Measurements from ENCODE around the gene MLC1.

Gene MLC1

DNA sequence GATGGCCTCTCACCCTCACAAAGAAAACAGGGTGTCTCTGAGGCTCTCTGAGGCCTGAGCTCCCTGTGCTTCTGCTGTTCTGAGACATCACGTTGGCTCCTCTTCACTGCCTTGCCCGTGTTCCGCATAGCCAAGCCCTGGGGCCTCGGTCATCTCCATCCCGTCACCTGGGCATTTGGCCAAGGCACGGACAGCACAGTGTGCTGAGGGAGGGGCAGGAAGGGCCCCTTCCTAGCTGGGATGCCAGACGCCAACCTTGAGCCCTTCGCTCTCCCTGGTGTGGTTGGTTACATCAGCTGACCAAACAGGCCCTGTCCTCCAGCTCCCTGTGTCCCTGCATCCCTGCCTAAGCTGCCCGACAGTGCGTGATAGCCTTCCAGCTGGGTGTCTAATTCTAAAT lies 30.5 kb upstream of the MLC1 start:
- Histone ChIP-seq H3K9ac (ENCODE audit: low read depth, low read length, poor library complexity) (no peak overlapping the region), H4K8ac (ENCODE audit: low read depth, low read length) (no peak overlapping the region), H2BK5ac (ENCODE audit: low read length) (no peak overlapping the region), H3K27me3 (ENCODE audit: control insufficient read depth in 3 of 3, insufficient read depth in 3 of 3, low read depth in 1 of 3, low read length in 3 of 3) (peaks cover 0 to 40% (median 0%) of the 10 kb centered on the region in 3 experiments), H2AFZ (ENCODE audit: low read length) (no peak overlapping the region), H2AK5ac (ENCODE audit: low read depth, low read length) (no peak overlapping the region), H3K4ac (ENCODE audit: low read length) (no peak overlapping the region), H2BK12ac (ENCODE audit: low read length) (peak overlapping the region; percentile 12), H3K36me3 (replicated peaks in 1 of 2; ENCODE audit: control insufficient read depth in 2 of 2, insufficient read depth in 2 of 2, low read length in 2 of 2) (no peaks in the 10 kb centered on the region), H3K14ac (ENCODE audit: low read length) (peak overlapping the region; percentile 87), H2BK15ac (ENCODE audit: low read length) (no peak overlapping the region), H4K91ac (ENCODE audit: low read depth, low read length, poor library complexity) (peak overlapping the region; percentile 20), H3K18ac (ENCODE audit: low read length) (peak overlapping the region; percentile 90), H3K4me2 (ENCODE audit: insufficient read depth, low read length, poor library complexity, severe bottlenecking) (no peak overlapping the region), H3K27ac (replicated peaks; ENCODE audit: low read length) (no peak overlapping the region), H3K9me3 (replicated peaks in 1 of 2; ENCODE audit: control insufficient read depth in 2 of 2, insufficient read depth in 1 of 2, low read depth in 1 of 2, low read length in 2 of 2) (peaks cover 0 to 1% of the 10 kb centered on the region in 2 donors), H3K79me1 (ENCODE audit: low read depth, low read length) (peaks cover 3% of the 10 kb centered on the region), H3K4me3 (ENCODE audit: low read length in 2 of 2) (peak overlapping the region in 1 of 2 donors; percentile 1), H2BK120ac (ENCODE audit: low read depth, low read length) (no peak overlapping the region), H3K23ac (ENCODE audit: low read depth, low read length, poor library complexity) (no peak overlapping the region), H3K4me1 (ENCODE audit: control insufficient read depth in 2 of 2, insufficient read depth in 1 of 2, low read depth in 1 of 2, low read length in 2 of 2) (peaks cover 7 to 10% of the 10 kb centered on the region in 2 donors)
- DNase-seq (ENCODE audit: low spot score), result no peak
- WGBS, 2 donors (ENCODE audit: extremely low coverage in 2 of 2, insufficient read length in 2 of 2, insufficient replicate concordance in 1 of 2), result no CpG with 5 or more reads among the region's 10 CpGs

DNA sequence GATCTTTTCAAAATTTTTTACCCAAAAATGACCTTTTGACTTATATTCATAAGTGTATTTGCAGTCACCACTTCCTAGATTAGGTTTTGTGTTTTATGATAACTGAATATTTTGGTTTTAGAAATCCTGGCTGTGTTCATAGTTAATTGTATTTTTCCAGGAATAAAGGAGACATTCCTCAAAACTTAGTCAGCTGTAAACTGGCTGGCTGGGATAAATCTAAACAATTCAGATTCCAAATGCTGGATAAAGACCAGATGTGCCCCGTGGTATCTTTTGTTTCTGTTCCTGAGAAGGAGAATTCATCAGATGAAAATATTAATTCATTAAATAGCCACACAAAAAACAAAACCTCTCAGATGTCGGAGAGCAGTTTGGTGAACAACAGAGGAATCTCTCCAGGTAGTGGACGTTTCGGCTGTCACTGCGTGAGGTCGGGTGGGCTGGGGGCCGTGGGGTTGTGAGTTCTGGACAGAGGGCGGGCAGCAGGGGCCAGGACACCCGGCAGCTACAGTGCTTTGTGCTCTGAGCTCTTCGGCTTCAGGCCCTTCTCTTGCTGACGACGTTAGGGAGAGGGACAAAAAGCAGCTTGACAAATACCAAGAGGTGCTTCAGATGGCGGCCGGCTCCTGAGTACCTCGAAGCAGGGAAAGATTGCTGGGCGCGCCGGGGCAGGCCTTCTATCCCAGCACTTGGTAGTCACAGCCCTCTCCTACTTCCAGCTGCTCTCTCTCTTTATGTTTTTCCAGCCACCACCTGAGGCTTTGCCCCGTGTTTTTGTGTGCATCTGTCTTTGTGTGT lies 29.2 kb upstream of the MLC1 start:
- Histone ChIP-seq H3K9ac (ENCODE audit: low read depth, low read length, poor library complexity) (no peak overlapping the region), H2BK5ac (ENCODE audit: low read length) (no peak overlapping the region), H3K79me1 (ENCODE audit: low read depth, low read length) (peaks cover 3% of the 10 kb centered on the region), H4K8ac (ENCODE audit: low read depth, low read length) (no peak overlapping the region), H3K14ac (ENCODE audit: low read length) (no peak overlapping the region), H2BK15ac (ENCODE audit: low read length) (peak overlapping the region; percentile 20), H3K18ac (ENCODE audit: low read length) (peak overlapping the region; percentile 70), H2AFZ (ENCODE audit: low read length) (peak overlapping the region; percentile 76), H3K23ac (ENCODE audit: low read depth, low read length, poor library complexity) (peak overlapping the region; percentile 32), H3K4me1 (ENCODE audit: control insufficient read depth in 2 of 2, insufficient read depth in 1 of 2, low read depth in 1 of 2, low read length in 2 of 2) (peaks cover 7 to 10% of the 10 kb centered on the region in 2 donors), H2BK12ac (ENCODE audit: low read length) (peak overlapping the region; percentile 75), H4K91ac (ENCODE audit: low read depth, low read length, poor library complexity) (no peak overlapping the region), H3K9me3 (replicated peaks in 1 of 2; ENCODE audit: control insufficient read depth in 2 of 2, insufficient read depth in 1 of 2, low read depth in 1 of 2, low read length in 2 of 2) (no peaks in the 10 kb centered on the region), H3K4me3 (ENCODE audit: low read length in 2 of 2) (no peak overlapping the region), H2AK5ac (ENCODE audit: low read depth, low read length) (peak overlapping the region; percentile 66), H3K4ac (ENCODE audit: low read length) (no peak overlapping the region), H2BK120ac (ENCODE audit: low read depth, low read length) (no peak overlapping the region), H3K4me2 (ENCODE audit: insufficient read depth, low read length, poor library complexity, severe bottlenecking) (no peak overlapping the region), H3K27ac (replicated peaks; ENCODE audit: low read length) (peak overlapping the region; percentile 30), H3K36me3 (replicated peaks in 1 of 2; ENCODE audit: control insufficient read depth in 2 of 2, insufficient read depth in 2 of 2, low read length in 2 of 2) (no peaks in the 10 kb centered on the region), H3K27me3 (ENCODE audit: control insufficient read depth in 3 of 3, insufficient read depth in 3 of 3, low read depth in 1 of 3, low read length in 3 of 3) (peaks cover 0 to 30% (median 0%) of the 10 kb centered on the region in 3 experiments)
- WGBS, 2 donors (ENCODE audit: extremely low coverage in 2 of 2, insufficient read length in 2 of 2, insufficient replicate concordance in 1 of 2), result no CpG with 5 or more reads among the region's 19 CpGs
- no peak for DNase-seq (ENCODE audit: low spot score)

DNA sequence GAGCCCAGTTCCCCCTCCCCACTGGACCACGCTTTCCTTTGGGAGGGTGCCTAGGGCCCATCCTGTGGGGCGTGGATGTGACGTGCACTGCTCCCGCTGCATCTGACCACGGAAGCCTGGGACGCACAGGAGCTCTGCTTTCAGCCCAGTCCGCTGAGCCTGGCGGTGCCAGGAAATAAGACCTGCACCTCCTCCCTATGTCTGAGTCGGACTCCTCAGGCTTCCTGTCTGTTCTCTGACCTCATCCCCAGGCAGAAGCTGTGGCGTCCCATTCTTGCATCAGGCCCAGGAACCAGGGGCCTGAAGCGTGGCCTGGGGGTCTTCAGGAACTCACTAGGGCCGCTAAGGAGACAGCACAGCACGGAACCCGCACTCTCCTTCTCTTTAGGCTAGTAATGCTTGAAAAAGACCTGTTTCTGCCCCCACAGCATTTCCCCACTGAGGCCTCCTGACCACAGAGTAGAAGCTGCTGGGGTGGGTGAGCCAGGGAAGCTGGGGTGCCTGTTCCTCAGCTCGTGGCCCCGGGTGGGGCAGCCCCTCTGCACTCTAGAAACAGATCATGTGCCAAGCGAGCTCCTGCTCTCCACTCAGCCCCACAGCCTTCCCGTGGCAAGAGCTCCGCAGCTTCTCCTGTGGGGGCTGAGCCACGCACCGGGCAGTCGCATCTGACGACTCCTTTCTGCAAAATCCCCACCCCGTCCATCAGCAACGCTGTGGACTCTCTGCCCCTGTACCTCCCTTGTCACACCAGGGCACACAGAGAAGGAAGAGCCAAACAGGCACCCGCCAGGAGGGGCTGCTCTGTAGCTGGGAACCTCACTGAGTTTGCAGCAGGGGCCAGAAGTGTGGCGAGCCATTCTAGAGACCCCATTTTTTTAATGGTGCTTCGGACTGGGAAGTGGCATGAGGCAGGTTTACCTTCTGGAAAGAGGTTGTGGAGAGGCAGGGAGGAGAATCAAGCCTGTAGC lies 27.2 kb upstream of the MLC1 start:
- WGBS, 2 donors (ENCODE audit: extremely low coverage in 2 of 2, insufficient read length in 2 of 2, insufficient replicate concordance in 1 of 2), result no CpG with 5 or more reads among the region's 28 CpGs
- Histone ChIP-seq H2BK12ac (ENCODE audit: low read length) (no peak overlapping the region), H3K9me3 (replicated peaks in 1 of 2; ENCODE audit: control insufficient read depth in 2 of 2, insufficient read depth in 1 of 2, low read depth in 1 of 2, low read length in 2 of 2) (no peaks in the 10 kb centered on the region), H2AFZ (ENCODE audit: low read length) (peak overlapping the region; percentile 84), H2AK5ac (ENCODE audit: low read depth, low read length) (peak overlapping the region; percentile 96), H3K79me1 (ENCODE audit: low read depth, low read length) (peaks cover 3% of the 10 kb centered on the region), H3K18ac (ENCODE audit: low read length) (peak overlapping the region; percentile 85), H2BK15ac (ENCODE audit: low read length) (no peak overlapping the region), H3K14ac (ENCODE audit: low read length) (peak overlapping the region; percentile 56), H3K27ac (replicated peaks; ENCODE audit: low read length) (no peak overlapping the region), H3K4me2 (ENCODE audit: insufficient read depth, low read length, poor library complexity, severe bottlenecking) (no peak overlapping the region), H3K36me3 (replicated peaks in 1 of 2; ENCODE audit: control insufficient read depth in 2 of 2, insufficient read depth in 2 of 2, low read length in 2 of 2) (no peaks in the 10 kb centered on the region), H2BK120ac (ENCODE audit: low read depth, low read length) (no peak overlapping the region), H3K4me1 (ENCODE audit: control insufficient read depth in 2 of 2, insufficient read depth in 1 of 2, low read depth in 1 of 2, low read length in 2 of 2) (peaks cover 5 to 7% of the 10 kb centered on the region in 2 donors), H4K91ac (ENCODE audit: low read depth, low read length, poor library complexity) (no peak overlapping the region), H3K9ac (ENCODE audit: low read depth, low read length, poor library complexity) (no peak overlapping the region), H4K8ac (ENCODE audit: low read depth, low read length) (peak overlapping the region; percentile 65), H3K23ac (ENCODE audit: low read depth, low read length, poor library complexity) (peak overlapping the region; percentile 43), H2BK5ac (ENCODE audit: low read length) (no peak overlapping the region), H3K27me3 (ENCODE audit: control insufficient read depth in 3 of 3, insufficient read depth in 3 of 3, low read depth in 1 of 3, low read length in 3 of 3) (peaks cover 0 to 23% (median 0%) of the 10 kb centered on the region in 3 experiments), H3K4ac (ENCODE audit: low read length) (no peak overlapping the region), H3K4me3 (ENCODE audit: low read length in 2 of 2) (no peak overlapping the region)
- DNase-seq (ENCODE audit: low spot score), result no peak
